T47D (cell line): ENCODE measurements around the gene CLASP1.
"Not testable (repeated sequence)": the region's sequence is repeated elsewhere in the genome, so short reads cannot be mapped to it uniquely, and the experiment has no call there.

Experiments
- DNase-seq, 2 experiments: peaks; one replicate each; pipeline versions ENCODE4 v3.0.0 to v3.0.0-alpha.2; 2011 to 2012; ENCODE audit warnings: low read depth in 1 of 2, low spot score in 1 of 2
- JUND ChIP-seq: IDR thresholded peaks from 2 replicates; pipeline ENCODE4 v1.6.1; 2012; ENCODE audit warnings: low read depth
- in situ Hi-C: cut with HindIII; loops from 2 replicates; pipeline ENCODE4 v1.10.0; 2016; ENCODE audit warnings: low sequenced_read_pairs, low pct_unique_long_range_greater_than_20kb

The CLASP1 gene

DNA sequence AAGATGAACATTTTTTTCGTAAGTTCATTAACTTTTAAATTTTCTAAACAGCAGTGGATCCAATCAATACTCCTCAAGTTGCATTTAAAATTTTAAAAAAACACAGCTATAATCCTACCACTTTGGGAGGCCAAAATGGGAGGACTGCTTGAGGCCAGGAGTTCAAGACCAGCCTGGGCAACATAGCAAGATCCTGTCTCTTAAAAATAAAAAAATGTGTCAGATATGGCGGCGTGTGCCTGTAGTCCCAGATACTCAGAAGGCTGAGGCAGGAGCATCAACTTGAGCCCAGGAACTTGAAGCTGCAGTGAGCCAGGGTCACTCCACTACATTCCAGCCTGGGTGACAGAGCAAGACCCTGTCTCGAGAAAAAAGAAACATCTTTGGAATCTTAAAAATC is 178.3 kb downstream of the CLASP1 start:
- no peak for TF ChIP-seq JUND

DNA sequence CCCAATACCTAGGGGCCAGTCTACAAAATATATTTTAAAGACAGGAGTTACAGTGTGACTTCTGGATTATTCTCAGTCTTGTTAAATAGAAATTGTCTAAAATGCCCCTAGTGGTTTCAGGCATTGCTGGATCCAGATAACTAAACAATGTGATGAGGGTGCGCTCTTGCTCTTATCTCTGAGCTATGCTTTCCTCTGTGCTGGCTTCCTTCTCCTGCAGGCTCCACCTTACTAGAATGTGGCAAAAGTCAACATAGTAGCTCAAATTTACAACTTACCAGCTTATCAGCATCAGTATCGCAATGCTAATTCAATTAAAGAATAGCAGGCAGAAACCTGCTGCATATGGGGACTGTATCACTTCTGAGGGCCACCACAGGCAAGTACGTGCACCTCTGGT is 179.9 kb downstream of the CLASP1 start:
- no peak for DNase-seq
- TF ChIP-seq JUND, result no peak
- in situ Hi-C loops, result no loop called here

More for the DNA sequence above, 178.3 kb downstream of the CLASP1 start:
- no peak for DNase-seq
- in situ Hi-C loops, result no loop called here

DNA sequence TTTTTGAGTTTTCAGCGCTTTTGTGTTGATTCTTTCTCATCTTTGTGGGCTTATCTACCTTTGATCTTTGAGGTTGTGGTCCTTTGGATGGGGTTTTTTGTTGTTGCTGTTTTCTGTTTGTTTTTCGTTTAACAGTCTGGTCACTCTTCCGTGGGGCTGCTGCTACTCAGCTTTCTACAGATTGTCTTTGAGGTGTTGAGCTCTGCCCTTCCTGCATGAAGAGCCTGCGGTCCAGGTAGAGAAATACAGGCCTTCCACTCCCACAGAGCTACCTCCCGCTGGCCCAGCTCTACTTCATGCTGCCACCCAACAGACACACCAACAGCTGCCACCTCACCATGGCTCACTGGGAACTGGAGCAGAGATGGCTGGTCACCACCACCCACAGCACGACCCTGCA is 180.3 kb downstream of the CLASP1 start:
- no peak for TF ChIP-seq JUND
- in situ Hi-C loops, result no loop called here
- DNase-seq, result no peak

DNA sequence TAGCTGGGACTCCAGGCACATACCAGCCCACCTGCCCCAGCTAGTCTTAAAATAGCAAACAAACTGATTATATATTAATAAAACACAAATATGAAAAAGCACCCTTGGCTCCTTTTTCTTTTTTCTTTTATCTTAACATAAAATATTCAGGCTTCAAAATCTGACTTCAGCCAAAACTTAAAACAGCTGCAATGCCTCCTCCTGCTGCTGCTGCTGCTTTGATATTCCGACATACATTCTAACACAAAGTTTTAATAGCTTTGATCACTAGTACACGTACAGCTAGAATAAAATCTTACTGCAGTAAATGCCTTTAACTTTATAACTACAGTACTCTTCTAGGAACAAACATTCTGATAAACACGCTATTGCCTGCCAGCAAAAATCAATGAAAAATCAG is 190.0 kb downstream of the CLASP1 start:
- in situ Hi-C loops, result no loop called here
- no peak for DNase-seq
- TF ChIP-seq JUND, result no peak

DNA sequence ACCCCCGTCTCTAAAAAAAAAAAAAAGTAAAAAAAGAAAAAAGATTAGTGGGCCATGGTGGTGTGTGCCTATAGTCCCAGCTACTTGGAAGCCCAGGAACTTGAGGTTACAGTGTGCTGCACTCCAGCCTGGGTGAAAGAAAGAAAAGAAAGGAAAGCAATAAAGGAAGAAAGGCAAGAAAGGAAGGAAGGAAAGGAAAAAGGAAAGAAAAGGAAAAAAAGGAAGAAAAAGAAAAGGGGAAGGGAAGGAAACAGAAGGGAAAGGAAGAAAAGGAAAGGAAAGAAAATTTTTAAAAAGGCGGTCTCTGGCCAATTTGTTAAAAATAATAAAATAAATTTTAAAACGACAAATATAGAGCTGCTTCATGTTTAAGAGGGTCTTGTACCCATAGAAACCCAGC is 192.9 kb downstream of the CLASP1 start:
- no peak for DNase-seq
- no peak for TF ChIP-seq JUND
- in situ Hi-C loops, result no loop called here

DNA sequence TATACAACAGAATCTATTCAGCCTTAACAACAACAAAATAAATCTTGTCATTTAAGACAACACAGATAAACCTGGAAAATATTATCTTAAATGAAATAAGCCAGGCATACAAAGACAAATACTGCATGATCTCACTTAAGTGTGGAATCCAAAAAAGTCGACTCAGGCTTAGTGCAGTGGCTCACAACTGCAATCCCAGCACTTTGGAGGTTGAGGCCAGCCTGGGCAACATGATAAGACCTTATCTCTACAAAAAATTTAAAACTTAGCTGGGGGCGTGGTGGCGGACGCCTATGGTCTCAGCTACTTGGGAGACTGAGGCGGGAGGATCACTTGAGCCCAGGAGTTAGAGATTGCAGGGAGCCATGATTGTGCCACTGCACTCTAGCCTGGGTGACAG is 193.8 kb downstream of the CLASP1 start:
- no peak for TF ChIP-seq JUND
- in situ Hi-C loops, result no loop called here
- DNase-seq, result no peak

DNA sequence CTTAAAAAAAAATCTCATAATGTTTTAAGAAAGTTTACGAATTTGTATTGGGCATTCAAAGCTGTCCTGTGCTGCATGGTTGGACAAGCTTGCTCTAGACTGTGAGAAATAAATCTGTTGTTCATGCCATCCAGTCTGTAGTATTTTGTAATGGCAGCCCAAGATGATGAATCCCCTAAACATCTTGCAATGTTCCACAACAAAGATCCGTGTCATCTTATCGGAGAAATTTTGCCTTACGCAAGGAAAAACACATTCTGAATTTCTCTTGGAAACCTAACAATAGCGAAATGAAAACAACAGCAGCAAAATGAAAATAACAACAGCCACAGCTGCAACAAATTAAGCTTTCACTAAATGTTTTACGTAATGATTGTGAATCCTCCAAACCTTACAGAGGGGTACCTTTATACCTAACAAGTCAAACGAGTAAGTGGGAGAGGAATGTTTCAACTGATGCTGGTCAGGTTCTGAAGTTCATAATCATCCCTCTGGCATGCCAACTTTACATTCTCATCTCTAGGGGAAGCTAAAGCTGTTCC is 194.6 kb downstream of the CLASP1 start:
- TF ChIP-seq JUND, result no peak
- DNase-seq, result no peak
- in situ Hi-C loops, result no loop called here

DNA sequence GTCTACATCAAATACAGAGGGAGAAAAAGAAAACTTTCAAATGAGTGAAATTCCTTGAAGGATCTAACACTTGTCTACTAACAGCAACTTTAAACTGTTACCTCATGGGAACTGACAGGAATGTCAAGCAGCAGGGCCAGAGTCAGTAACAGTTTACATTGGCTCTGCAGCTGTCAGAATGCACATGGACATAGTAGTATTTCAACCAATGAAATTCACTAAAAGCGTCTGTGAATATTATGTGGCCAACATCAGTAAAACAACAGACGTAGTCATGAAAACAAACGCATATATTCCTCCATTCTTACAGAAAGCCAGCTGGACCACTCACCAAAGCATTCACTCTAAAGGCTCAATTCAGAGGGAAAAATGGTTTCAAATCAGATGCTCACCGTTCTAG is 197.9 kb downstream of the CLASP1 start:
- in situ Hi-C loops, result no loop called here
- no peak for TF ChIP-seq JUND
- DNase-seq, result no peak

DNA sequence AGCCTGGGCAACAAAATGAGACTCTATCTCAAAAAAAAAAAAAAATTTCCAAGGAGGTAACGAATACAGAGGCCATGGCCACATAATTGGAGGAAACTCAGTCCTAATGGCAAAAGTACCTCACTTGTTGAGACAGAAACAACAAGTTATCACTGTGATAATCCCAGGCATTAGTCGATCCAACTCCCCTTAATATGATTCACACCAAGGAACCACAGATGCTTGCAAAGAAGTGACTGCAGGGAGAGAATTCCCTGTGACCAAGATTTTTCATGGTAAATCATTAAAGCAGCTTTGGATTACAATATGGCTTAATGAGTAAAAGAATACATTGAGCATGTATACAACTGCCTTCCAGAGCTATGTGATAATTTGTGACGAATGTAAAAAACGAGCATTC is 199.0 kb downstream of the CLASP1 start:
- no peak for TF ChIP-seq JUND
- in situ Hi-C loops, result no loop called here
- no peak for DNase-seq

DNA sequence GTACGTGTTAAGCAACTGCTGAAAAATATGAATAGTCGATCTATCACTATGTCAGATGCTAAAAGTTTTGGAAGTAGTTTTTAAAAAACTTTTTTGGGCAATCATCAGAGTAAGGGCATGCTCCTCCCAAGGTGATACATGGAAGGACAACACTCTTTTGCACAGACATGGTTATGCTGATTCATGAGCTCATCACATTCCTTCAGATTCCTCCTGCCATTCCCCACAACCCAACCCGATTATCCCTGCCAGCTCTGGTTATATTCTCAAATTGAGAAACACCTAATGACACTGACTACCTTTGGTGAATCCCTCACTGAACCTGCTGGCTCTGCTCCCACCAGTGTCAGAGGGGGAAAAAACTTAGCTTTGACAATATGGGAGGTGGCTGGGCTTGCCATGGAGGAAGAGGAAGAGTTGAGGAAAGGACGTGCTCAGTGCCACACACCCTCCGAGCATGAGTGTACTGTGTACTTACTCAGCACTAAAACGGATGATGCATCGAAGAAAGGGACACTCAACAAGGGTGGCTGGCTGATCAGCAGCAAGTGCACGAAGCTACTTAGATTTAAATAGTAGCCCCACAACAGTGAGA is 202.5 kb downstream of the CLASP1 start:
- in situ Hi-C loops, result no loop called here
- TF ChIP-seq JUND, result no peak
- DNase-seq, result no peak

DNA sequence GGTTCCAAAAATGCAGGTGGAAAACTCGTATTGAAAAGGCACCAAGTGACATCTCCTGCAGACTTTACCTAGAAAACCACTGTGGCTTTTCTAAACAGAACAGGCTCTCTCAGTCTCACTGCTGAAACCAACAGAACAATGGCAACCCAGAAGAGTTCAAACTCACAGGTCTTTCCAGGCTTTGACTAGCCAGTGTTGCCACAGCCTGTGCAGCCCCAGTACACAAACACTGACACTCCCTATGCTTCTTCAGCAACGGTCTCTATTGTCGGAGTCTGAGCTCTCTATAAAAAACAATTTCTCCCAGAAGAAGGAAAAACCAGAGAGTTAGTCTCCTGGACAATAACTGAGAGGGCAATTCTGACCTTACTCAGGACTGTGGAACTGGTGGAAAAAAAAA is 206.4 kb downstream of the CLASP1 start:
- TF ChIP-seq JUND, result no peak
- in situ Hi-C loops, result no loop called here

DNA sequence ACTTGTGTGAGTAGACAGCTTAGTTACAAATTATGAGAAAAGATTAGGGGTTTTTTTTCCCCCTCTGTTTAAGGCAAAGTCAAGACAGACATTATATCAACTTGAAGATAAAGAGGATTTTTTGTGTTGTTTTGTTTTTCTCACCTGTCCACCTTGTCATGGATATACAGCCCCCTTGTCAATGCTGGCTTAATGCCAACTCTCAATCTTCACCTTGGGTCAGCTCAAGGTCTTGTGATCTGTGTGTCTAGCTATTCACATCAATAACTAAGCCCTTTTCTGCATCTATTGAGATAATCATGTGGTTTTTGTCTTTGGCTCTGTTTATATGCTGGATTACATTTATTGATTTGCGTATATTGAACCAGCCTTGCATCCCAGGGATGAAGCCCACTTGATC is 211.0 kb downstream of the CLASP1 start:
- in situ Hi-C loops, result not testable (repeated sequence)

More for the DNA sequence above, 206.4 kb downstream of the CLASP1 start:
- DNase-seq, result no peak

DNA sequence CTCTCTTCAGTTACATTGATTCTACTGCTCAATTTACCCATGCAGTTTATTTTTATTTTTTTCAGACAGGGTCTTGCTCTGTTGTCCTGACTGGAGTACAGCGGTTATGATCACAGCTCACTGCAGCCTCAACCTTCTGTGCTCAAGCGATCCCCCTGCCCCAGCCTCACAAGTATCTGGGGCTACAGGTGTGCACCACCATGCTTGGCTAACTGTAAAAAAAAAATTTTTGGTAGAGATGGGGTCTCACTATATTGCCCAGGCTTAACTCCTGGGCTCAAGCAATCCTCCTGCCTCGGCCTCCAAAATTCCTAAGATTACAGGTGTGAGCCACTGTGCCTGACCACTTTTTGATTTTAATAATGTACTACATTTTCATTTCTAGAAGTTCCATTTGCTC is 212.3 kb downstream of the CLASP1 start:
- no peak for DNase-seq
- TF ChIP-seq JUND, result no peak
- in situ Hi-C loops, result no loop called here

More for the DNA sequence above, 211.0 kb downstream of the CLASP1 start:
- DNase-seq, result not testable (repeated sequence)

DNA sequence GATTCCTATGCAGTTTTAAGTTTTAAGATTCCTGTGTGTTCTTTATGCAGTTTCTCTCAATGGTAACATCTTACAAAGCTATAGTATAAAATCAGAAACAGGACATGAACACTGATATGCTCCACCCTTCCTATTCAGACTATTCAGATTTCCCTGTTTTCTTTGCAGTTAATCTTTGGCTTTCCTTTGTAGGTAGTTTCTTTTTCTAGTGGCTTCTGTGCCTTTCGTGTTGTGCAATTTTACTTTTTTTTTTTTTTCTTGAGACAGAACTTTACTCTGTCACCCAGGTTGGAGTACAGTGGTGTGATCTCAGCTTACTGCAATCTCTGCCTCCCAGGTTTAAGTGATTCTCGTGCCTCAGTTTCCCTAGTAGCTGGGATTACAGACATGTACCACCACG is 213.5 kb downstream of the CLASP1 start:
- no peak for DNase-seq
- in situ Hi-C loops, result no loop called here
- no peak for TF ChIP-seq JUND
